Lung (tissue), 12 donors: ENCODE data around the gene S1PR3. TPM values are rescaled to one million over a fixed set of nuclear protein-coding genes. Genes with fewer than 3 reads are reported as not detected.
A peak's percentile ranks its signal among the peaks of the same experiment; 100 is the strongest.

Experiments used
- ATAC-seq: fragments of 200-7000 bp; cut with Tn5 transposase; one replicate; pipeline ENCODE4 v1.9.1; 2020; ENCODE audit warnings: moderate number of reproducible peaks; ENCODE audit not compliant: insufficient read depth, low FRiP score
- DNase-seq, 3 donors: peaks; one replicate each; pipeline ENCODE4 v3.0.0-alpha.2; 2013 to 2017
- H3K27ac ChIP-seq, 2 donors: one replicate each; pipeline ENCODE4 v1.5.1; 2013; ENCODE audit warnings: mild to moderate bottlenecking in 2 of 2, moderate library complexity in 2 of 2, control low read depth in 1 of 2, inconsistent platforms in 1 of 2, low read depth in 1 of 2, low read length in 1 of 2
- H3K27me3 ChIP-seq, 3 donors: one replicate each; pipeline ENCODE4 v1.5.1; 2013; ENCODE audit warnings: low read length in 2 of 3; ENCODE audit not compliant: control insufficient read depth in 3 of 3, insufficient read depth in 3 of 3
- H3K36me3 ChIP-seq, 4 donors: one replicate each; pipeline ENCODE4 v1.5.1; 2013; ENCODE audit warnings: low read length in 4 of 4, mild to moderate bottlenecking in 1 of 4, moderate library complexity in 1 of 4; ENCODE audit not compliant: control insufficient read depth in 4 of 4, insufficient read depth in 4 of 4
- H3K4me1 ChIP-seq, 5 donors: one replicate each; pipeline ENCODE4 v1.5.1; 2013; ENCODE audit warnings: low read length in 5 of 5, mild to moderate bottlenecking in 2 of 5, moderate library complexity in 1 of 5; ENCODE audit not compliant: control insufficient read depth in 5 of 5, insufficient read depth in 5 of 5
- H3K4me3 ChIP-seq: one replicate; pipeline ENCODE4 v1.5.1; 2013; ENCODE audit warnings: mild to moderate bottlenecking, control low read depth, moderate library complexity
- H3K9ac ChIP-seq, 2 donors: one replicate each; pipeline ENCODE4 v1.5.1; 2013; ENCODE audit warnings: low read length in 2 of 2, control low read depth in 1 of 2; ENCODE audit not compliant: insufficient read depth in 1 of 2
- H3K9me3 ChIP-seq, 4 donors: one replicate each; pipeline ENCODE4 v1.5.1; 2013; ENCODE audit warnings: low read length in 3 of 4, mild to moderate bottlenecking in 1 of 4, moderate library complexity in 1 of 4; ENCODE audit not compliant: control insufficient read depth in 4 of 4, insufficient read depth in 3 of 4
- CTCF ChIP-seq: IDR thresholded peaks from 2 replicates; pipeline ENCODE4 v1.5.1; 2012; ENCODE audit warnings: mild to moderate bottlenecking; ENCODE audit errors: control extremely low read depth, extremely low read depth
- WGBS, 2 donors: extraction: QIAGEN DNeasy Blood & Tissue Kit; methylation state at CpG; one replicate each; pipeline ENCODE4 v1.1.7; 2013; 5-methylcytosine and 5-hydroxymethylcytosine counted together
- polyA plus RNA-seq, 2 donors: library from polyadenylated mRNA; stranded (reverse); fragments of 200-250 nt; gene quantifications; one replicate each; pipeline ENCODE4 v1.2.1, GENCODE V29; 2013
- total RNA-seq, 2 donors: library from RNA; depleted of rRNA in 1 of 2; stranded (reverse); fragments of >200 nt in 1 of 2; gene quantifications; one replicate each; pipeline ENCODE4 v1.2.1, GENCODE V29; 2014 to 2021
- donor health status: control.
- donor health status: control.
- donor health status: Bipolar disorder and iron deficiency.
- donor health status: healthy.
- donor health status: DM: yes; HTN: yes; CAD: no.

S1PR3 gene
- total and polyA plus RNA-seq, 4 donors, result 2.8 to 38.7 (median 14.3) TPM

GRCh38 chr9:88952086-88952615 is 39.1 kb upstream of the S1PR3 start:
- Histone ChIP-seq H3K27ac (no peak overlapping the region), H3K9ac (no peak overlapping the region), H3K36me3 (no peaks in the 10 kb centered on the region), H3K4me1 (peaks cover 13 to 61% (median 16%) of the 10 kb centered on the region in 5 donors), H3K27me3 (no peaks in the 10 kb centered on the region), H3K4me3 (no peak overlapping the region), H3K9me3 (peaks cover 0 to 5% (median 0%) of the 10 kb centered on the region in 4 donors)
- no peak for DNase-seq
- no peak for ATAC-seq
- 95 to 97% methylated on average over 2 of the region's 2 CpGs for WGBS, 2 donors
- TF ChIP-seq CTCF, result no peak

GRCh38 chr9:88952976-88953375 is 38.3 kb upstream of the S1PR3 start:
- no peak for DNase-seq
- 92 to 93% methylated on average over 4 of the region's 4 CpGs for WGBS, 2 donors

GRCh38 chr9:88953381-88954029 is 37.8 kb upstream of the S1PR3 start:
- ATAC-seq (no peak), DNase-seq (peak in 2 of 3 donors; percentile 57 to 70)
- H3K27me3 ChIP-seq, result no peaks in the 10 kb centered on the region
- H3K36me3 ChIP-seq, result no peaks in the 10 kb centered on the region
- WGBS, 2 donors, result 58 to 64% methylated on average over 6 of the region's 6 CpGs
- no peak overlapping the region for H3K9ac ChIP-seq
- peaks cover 0 to 2% (median 0%) of the 10 kb centered on the region in 4 donors for H3K9me3 ChIP-seq
- H3K27ac ChIP-seq, result no peak overlapping the region
- peaks cover 2 to 47% (median 15%) of the 10 kb centered on the region in 5 donors for H3K4me1 ChIP-seq
- no peak overlapping the region for H3K4me3 ChIP-seq
- no peak for TF ChIP-seq CTCF

More at GRCh38 chr9:88952976-88953375, 38.3 kb upstream of the S1PR3 start:
- Histone ChIP-seq H3K4me1 (peaks cover 7 to 52% (median 16%) of the 10 kb centered on the region in 5 donors), H3K36me3 (no peaks in the 10 kb centered on the region), H3K27me3 (no peaks in the 10 kb centered on the region), H3K4me3 (no peak overlapping the region), H3K9ac (no peak overlapping the region), H3K27ac (no peak overlapping the region), H3K9me3 (peaks cover 0 to 5% (median 0%) of the 10 kb centered on the region in 4 donors)
- no peak for ATAC-seq
- TF ChIP-seq CTCF, result no peak
